ENCODE data around the gene PTPRC.

Gene PTPRC

GRCh38 chr1:198657550-198658064 lies 18.8 kb downstream of the PTPRC start (continued):
- no peak for TF ChIP-seq ZNF830 (tag by site-specific recombination; IDR thresholded peaks at IDR 0.05; ENCODE audit: low read depth)
- no peak for TF ChIP-seq ZBTB26 (tag by site-specific recombination; optimal IDR thresholded peaks at IDR 0.05)
- peak; percentile 76 for TF ChIP-seq ZBTB44 (tag by site-specific recombination; IDR thresholded peaks at IDR 0.05)
- TF ChIP-seq ZNF138 (tag by site-specific recombination; IDR thresholded peaks at IDR 0.05; ENCODE audit: borderline replicate concordance) = no peak
- TF ChIP-seq BCL11A (tag by site-specific recombination; IDR thresholded peaks at IDR 0.05; ENCODE audit: low read depth) = peak; percentile 60; the same call in 1 of the 2 replicates
- TF ChIP-seq FEZF1 (tag by site-specific recombination; IDR thresholded peaks at IDR 0.05) = peak; percentile 87
- TF ChIP-seq ZNF280C (tag by site-specific recombination; IDR thresholded peaks at IDR 0.05) = no peak

- no peak overlapping the region for H3K27ac ChIP-seq (ENCODE audit: extremely low read depth, low read depth, low read length)
- H3K9me3 ChIP-seq (ENCODE audit: control insufficient read depth, insufficient read depth, low read depth, low read length) = no peaks in the 10 kb centered on the region
- POLR2A ChIA-PET = no interaction called here
- TF ChIP-seq ZNF600 (tag by site-specific recombination; IDR thresholded peaks at IDR 0.05) = no peak
- H3K4me3 ChIP-seq (ENCODE audit: low read depth, low read length) = no peak overlapping the region
- peaks cover 3% of the 10 kb centered on the region; the same call in 1 of the 2 replicates for H3K4me1 ChIP-seq (ENCODE audit: control insufficient read depth, insufficient read depth, low read length)
- CTCF ChIA-PET = interaction anchor here (0.7 kb wide), 2 partner anchors 50 to 744 kb away, joined by 3 read pairs; partner anchors contain the start of gene LHX9
- no peaks in the 10 kb centered on the region for H3K36me3 ChIP-seq (ENCODE audit: control insufficient read depth in 2 of 2, insufficient read depth in 1 of 2, low read length in 2 of 2)
Observed at GRCh38 chr1:198660341-198661261, 21.8 kb downstream of the PTPRC start.

GRCh38 chr1:198662821-198663220 lies 24.0 kb downstream of the PTPRC start:
- Histone ChIP-seq H3K4me1 (ENCODE audit: control insufficient read depth, insufficient read depth, low read length) (no peaks in the 10 kb centered on the region), H3K4me3 (ENCODE audit: low read depth, low read length) (no peak overlapping the region), H3K27ac (ENCODE audit: extremely low read depth, low read depth, low read length) (no peak overlapping the region), H3K36me3 (ENCODE audit: control insufficient read depth in 2 of 2, insufficient read depth in 1 of 2, low read length in 2 of 2) (no peaks in the 10 kb centered on the region), H3K9me3 (ENCODE audit: control insufficient read depth, insufficient read depth, low read depth, low read length) (no peaks in the 10 kb centered on the region)
- ChIA-PET POLR2A (no interaction called here), CTCF (no interaction called here)
- TF ChIP-seq ZNF350 (tag by site-specific recombination; IDR thresholded peaks at IDR 0.05) = no peak
- no peak for TF ChIP-seq ZNF10 (tag by site-specific recombination; IDR thresholded peaks at IDR 0.05)
- TF ChIP-seq ZSCAN30 (tag by site-specific recombination; IDR thresholded peaks at IDR 0.05) = no peak
- no peak for TF ChIP-seq ZBTB48 (tag by site-specific recombination; IDR thresholded peaks at IDR 0.05)
- no peak for TF ChIP-seq ZNF19 (tag by site-specific recombination; IDR thresholded peaks at IDR 0.05; ENCODE audit: low read depth)
- TF ChIP-seq ZNF140 (tag by site-specific recombination; IDR thresholded peaks at IDR 0.05) = no peak
- TF ChIP-seq ZFP41 (tag by site-specific recombination; IDR thresholded peaks at IDR 0.05; ENCODE audit: borderline replicate concordance) = no peak
- TF ChIP-seq REST (tag by site-specific recombination; IDR thresholded peaks at IDR 0.05) = no peak
- TF ChIP-seq ZSCAN5A (tag by site-specific recombination; IDR thresholded peaks at IDR 0.05) = no peak
- no peak for TF ChIP-seq ZNF777 (tag by site-specific recombination; IDR thresholded peaks at IDR 0.05; ENCODE audit: borderline replicate concordance)
